ENCODE data around the gene ATP13A3. TPM values are rescaled to one million over a fixed set of nuclear protein-coding genes. Genes with fewer than 3 reads are reported as not detected.
A peak's percentile ranks its signal among the peaks of the same experiment; 100 is the strongest.

The ATP13A3 gene
- total and polyA plus RNA-seq, 10 of the 15 experiments (the other 5 are each of a cell fraction or from before 2014, with no cell fraction given) = 14.0 to 108 (median 69.5) TPM

GRCh38 chr3:194482196-194482593 lies 4.6 kb downstream of the ATP13A3 start:
- no peak for TF ChIP-seq FOS (IDR thresholded peaks at IDR 0.05; ENCODE audit: borderline replicate concordance, extremely low read depth, insufficient read length)
- TF ChIP-seq ZBTB33 (IDR thresholded peaks at IDR 0.05) = no peak
- no peak for TF ChIP-seq RELB (IDR thresholded peaks at IDR 0.05; ENCODE audit: low read depth)
- no peak for FAIRE-seq
- intact Hi-C loops (cut with micrococcal nuclease; ENCODE audit: unreplicated experiment) = no loop called here

More at GRCh38 chr3:194482196-194482593, 4.6 kb downstream of the ATP13A3 start:
- Histone ChIP-seq H3K36me3 (ENCODE audit: control insufficient read depth in 2 of 2, insufficient read depth in 2 of 2, low read length in 1 of 2) (no peaks in the 10 kb centered on the region; a peak in 1 of 4 replicates), H3K9me3 (replicated peaks; ENCODE audit: control insufficient read depth, insufficient read depth, low read length) (no peaks in the 10 kb centered on the region), H3K79me2 (ENCODE audit: control insufficient read depth, insufficient read depth, low read length) (peaks cover 86% of the 10 kb centered on the region), H2AFZ (ENCODE audit: control insufficient read depth, low read depth, low read length) (no peak overlapping the region), H3K4me3 (no peak overlapping the region), H3K4me1 (ENCODE audit: control insufficient read depth, insufficient read depth, low read length) (peaks cover 5% of the 10 kb centered on the region; the same call in 1 of the 2 replicates), H3K4me2 (ENCODE audit: control insufficient read depth, insufficient read depth) (peak overlapping the region; percentile 9), H3K27ac (ENCODE audit: control insufficient read depth, insufficient read depth) (no peak overlapping the region), H3K27me3 (replicated peaks in 1 of 2; ENCODE audit: control insufficient read depth in 2 of 2, insufficient read depth in 2 of 2, low read length in 1 of 2) (no peaks in the 10 kb centered on the region), H3K9ac (ENCODE audit: control insufficient read depth, insufficient read depth, low read length) (no peak overlapping the region), H4K20me1 (ENCODE audit: control insufficient read depth, insufficient read depth) (no peaks in the 10 kb centered on the region)
- CTCF ChIA-PET = interaction anchor here (4.2 kb wide), 1 partner anchor 9 kb away, joined by 58 read pairs; no protein-coding TSS in a partner anchor
- ATAC-seq (no peak), DNase-seq (ENCODE audit: low read depth, low spot score) (no peak)
- no TSS peak for BruUV-seq (replicated peaks)
- WGBS (ENCODE audit: insufficient coverage, insufficient replicate concordance, low lambda C conversion rate, missing lambda C conversion rate) = 28% methylated on average over 1 of the region's 1 CpG
- RAD21 ChIA-PET (ENCODE audit: unreplicated experiment) = interaction anchor here (4.2 kb wide), 1 partner anchor 9 kb away, joined by 39 read pairs; no protein-coding TSS in a partner anchor
- POLR2A ChIA-PET = interaction anchor here (0.7 kb wide), 1 partner anchor 93 kb away, joined by 4 read pairs; no protein-coding TSS in a partner anchor
- SMC1A ChIA-PET (ENCODE audit: uncharacterized antibody, unreplicated experiment) = no interaction called here
- in situ Hi-C loops (cut with MboI) = loop anchor here (5.0 kb wide), 1 partner anchor 105 kb away; no protein-coding TSS in a partner anchor
